Ramos (cell line): ENCODE data around the gene PSMG4.
"Not testable (repeated sequence)": the region's sequence is repeated elsewhere in the genome, so short reads cannot be mapped to it uniquely, and the experiment has no call there.

ENCODE experiments used
- in situ Hi-C: fragments of 300-500 bp; cut with MboI; formaldehyde crosslinking; loops from one replicate; pipeline ENCODE4 v1.14.3; 2022; ENCODE audit warnings: low sequenced_read_pairs; ENCODE audit not compliant: unreplicated experiment

The PSMG4 gene

GRCh38 chr6:3229566-3230178 lies 29.1 kb upstream of the PSMG4 start:
- in situ Hi-C loops, result no loop called here

- in situ Hi-C loops, result no loop called here
Observed at GRCh38 chr6:3230256-3230882, 28.4 kb upstream of the PSMG4 start.

GRCh38 chr6:3230900-3231246 lies 27.9 kb upstream of the PSMG4 start:
- in situ Hi-C loops, result no loop called here

- in situ Hi-C loops, result no loop called here
Observed at GRCh38 chr6:3231247-3232016, 27.3 kb upstream of the PSMG4 start.

GRCh38 chr6:3232017-3232945 lies 26.5 kb upstream of the PSMG4 start:
- in situ Hi-C loops, result no loop called here

- in situ Hi-C loops, result no loop called here
Observed at GRCh38 chr6:3233321-3233720, 25.4 kb upstream of the PSMG4 start.

- in situ Hi-C loops, result no loop called here
Observed at GRCh38 chr6:3233904-3234303, 24.8 kb upstream of the PSMG4 start.

- in situ Hi-C loops, result no loop called here
Observed at GRCh38 chr6:3235486-3235885, 23.3 kb upstream of the PSMG4 start.

- in situ Hi-C loops, result no loop called here
Observed at GRCh38 chr6:3236005-3236404, 22.7 kb upstream of the PSMG4 start.

GRCh38 chr6:3237761-3238662 lies 20.7 kb upstream of the PSMG4 start:
- in situ Hi-C loops, result no loop called here

- in situ Hi-C loops, result no loop called here
Observed at GRCh38 chr6:3239110-3239830, 19.5 kb upstream of the PSMG4 start.

- in situ Hi-C loops, result no loop called here
Observed at GRCh38 chr6:3240595-3240994, 18.2 kb upstream of the PSMG4 start.

GRCh38 chr6:3241745-3242144 lies 17.0 kb upstream of the PSMG4 start:
- in situ Hi-C loops, result not testable (repeated sequence)

- in situ Hi-C loops, result no loop called here
Observed at GRCh38 chr6:3242768-3243167, 16.0 kb upstream of the PSMG4 start.

GRCh38 chr6:3244003-3244831 lies 14.5 kb upstream of the PSMG4 start:
- in situ Hi-C loops, result no loop called here

GRCh38 chr6:3244832-3245161 lies 13.9 kb upstream of the PSMG4 start:
- in situ Hi-C loops, result not testable (repeated sequence)

- in situ Hi-C loops, result no loop called here
Observed at GRCh38 chr6:3245216-3245615, 13.5 kb upstream of the PSMG4 start.
